NCI-H524 (cell line): ENCODE data around the gene ROBO2.
A peak's percentile ranks its signal among the peaks of the same experiment; 100 is the strongest.

Experiments
- DNase-seq, 2 experiments: peaks; one replicate each; lab custom pipeline; 2025; lab: John Stamatoyannopoulos, UW

ROBO2 gene

GRCh38 chr3:77039606-77040171 is at the start of gene ROBO2:
Gene ROBO2 (plus strand): TSS chr3:77040099. CDS start chr3:77040786, 687 bp downstream.
- peak; percentile 59 to 71 for DNase-seq

GRCh38 chr3:76990606-76991005 is 49.3 kb upstream of the ROBO2 start:
- no peak for DNase-seq

- DNase-seq, result no peak
These were observed 48.7 kb upstream of the ROBO2 start for GRCh38 chr3:76991165-76991564.

GRCh38 chr3:76997733-76998132 is 42.2 kb upstream of the ROBO2 start:
- DNase-seq, result no peak

GRCh38 chr3:76998555-76998954 is 41.3 kb upstream of the ROBO2 start:
- no peak for DNase-seq

- DNase-seq, result no peak
These were observed 38.7 kb upstream of the ROBO2 start for GRCh38 chr3:77001062-77001701.

GRCh38 chr3:77014226-77014625 is 25.7 kb upstream of the ROBO2 start:
- no peak for DNase-seq

GRCh38 chr3:77025471-77025870 is 14.4 kb upstream of the ROBO2 start:
- DNase-seq, result no peak

GRCh38 chr3:77026904-77027634 is 12.8 kb upstream of the ROBO2 start:
- no peak for DNase-seq

GRCh38 chr3:77028005-77028404 is 11.9 kb upstream of the ROBO2 start:
- no peak for DNase-seq

- DNase-seq, result peak; percentile 81 to 93
These were observed 1.4 kb upstream of the ROBO2 start for GRCh38 chr3:77038468-77038929.

- peak; percentile 43 to 74 for DNase-seq
These were observed 831 bp upstream of the ROBO2 start for GRCh38 chr3:77038930-77039605.

- peak; percentile 44 to 62 for DNase-seq
These were observed 317 bp downstream of the ROBO2 start for GRCh38 chr3:77040216-77040615.

GRCh38 chr3:77040926-77041722 is 1.2 kb downstream of the ROBO2 start:
- peak in 1 of 2 experiments; percentile 7 for DNase-seq

GRCh38 chr3:77041811-77042210 is 1.9 kb downstream of the ROBO2 start:
- DNase-seq, result no peak

GRCh38 chr3:77042343-77042742 is 2.4 kb downstream of the ROBO2 start:
- DNase-seq, result no peak

GRCh38 chr3:77042882-77043281 is 3.0 kb downstream of the ROBO2 start:
- peak in 1 of 2 experiments; percentile 24 for DNase-seq

- no peak for DNase-seq
These were observed 5.8 kb downstream of the ROBO2 start for GRCh38 chr3:77045686-77046085.

- no peak for DNase-seq
These were observed 8.3 kb downstream of the ROBO2 start for GRCh38 chr3:77048186-77048585.

- DNase-seq, result no peak
These were observed 11.7 kb downstream of the ROBO2 start for GRCh38 chr3:77051591-77051990.

GRCh38 chr3:77052051-77052501 is 12.2 kb downstream of the ROBO2 start:
- DNase-seq, result no peak
